Neural cell (in vitro differentiated cells): ENCODE results near the gene MT4.

Source experiments
- EZH2 ChIP-seq: fragments of 200-600, 300-800 bp; shearing (Covaris generic), sonication (generic); IDR thresholded peaks from 2 replicates; pipeline ENCODE4 v1.6.1; 2014; ENCODE audit warnings: antibody characterized with exemption, low read length, borderline replicate concordance, mild to moderate bottlenecking; ENCODE audit not compliant: insufficient read depth, poor library complexity, severe bottlenecking
- TF ChIP-seq, protein P1 (sequence below): fragments of 450-650 bp; IDR thresholded peaks from 2 replicates; pipeline ENCODE4 v1.5.1; 2014; ENCODE audit warnings: antibody characterized with exemption, mild to moderate bottlenecking, moderate library complexity; ENCODE audit not compliant: poor library complexity, severe bottlenecking

DNA sequence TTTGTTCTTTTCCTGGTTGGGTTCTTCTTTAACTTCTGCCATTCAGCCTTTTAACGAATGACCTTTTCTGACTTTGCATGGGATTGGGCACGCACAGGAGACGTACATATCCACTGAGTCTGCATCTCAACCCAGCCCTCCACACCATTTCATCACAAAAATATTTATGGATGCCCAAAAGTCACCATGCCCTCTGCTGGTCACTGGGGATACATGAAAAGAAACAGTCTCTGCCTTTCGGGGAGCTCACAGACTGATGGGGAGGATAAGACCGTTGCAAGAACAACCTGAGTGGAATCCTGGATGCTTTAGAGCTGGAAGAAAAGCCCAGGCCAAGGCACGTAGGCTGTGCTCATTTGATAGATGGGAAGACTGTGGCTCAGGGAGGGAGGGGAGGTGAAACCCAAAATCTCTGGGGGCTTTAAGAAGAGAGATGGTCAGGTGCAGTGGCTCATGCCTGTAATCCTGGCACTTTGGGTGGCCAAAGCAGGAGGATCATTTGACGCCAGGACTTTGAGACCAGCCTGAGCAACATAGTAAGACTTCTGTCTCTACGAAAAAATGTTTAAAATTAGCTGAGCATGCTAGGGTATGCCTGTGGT, 35.6 kb downstream of the MT4 start:
- TF ChIP-seq, protein P1, sequence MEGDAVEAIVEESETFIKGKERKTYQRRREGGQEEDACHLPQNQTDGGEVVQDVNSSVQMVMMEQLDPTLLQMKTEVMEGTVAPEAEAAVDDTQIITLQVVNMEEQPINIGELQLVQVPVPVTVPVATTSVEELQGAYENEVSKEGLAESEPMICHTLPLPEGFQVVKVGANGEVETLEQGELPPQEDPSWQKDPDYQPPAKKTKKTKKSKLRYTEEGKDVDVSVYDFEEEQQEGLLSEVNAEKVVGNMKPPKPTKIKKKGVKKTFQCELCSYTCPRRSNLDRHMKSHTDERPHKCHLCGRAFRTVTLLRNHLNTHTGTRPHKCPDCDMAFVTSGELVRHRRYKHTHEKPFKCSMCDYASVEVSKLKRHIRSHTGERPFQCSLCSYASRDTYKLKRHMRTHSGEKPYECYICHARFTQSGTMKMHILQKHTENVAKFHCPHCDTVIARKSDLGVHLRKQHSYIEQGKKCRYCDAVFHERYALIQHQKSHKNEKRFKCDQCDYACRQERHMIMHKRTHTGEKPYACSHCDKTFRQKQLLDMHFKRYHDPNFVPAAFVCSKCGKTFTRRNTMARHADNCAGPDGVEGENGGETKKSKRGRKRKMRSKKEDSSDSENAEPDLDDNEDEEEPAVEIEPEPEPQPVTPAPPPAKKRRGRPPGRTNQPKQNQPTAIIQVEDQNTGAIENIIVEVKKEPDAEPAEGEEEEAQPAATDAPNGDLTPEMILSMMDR: no peak
- no peak for TF ChIP-seq EZH2
